HG03457 (cell line): Measurements from ENCODE around the gene MAS1L.
"Not testable (repeated sequence)": the region's sequence is repeated elsewhere in the genome, so short reads cannot be mapped to it uniquely, and the experiment has no call there.

Experiments used
- ATAC-seq: cut with Tn5 transposase; IDR thresholded peaks from one replicate; pipeline ENCODE4 v1.9.1; 2021; ENCODE audit warnings: moderate number of reproducible peaks; ENCODE audit not compliant: unreplicated experiment

Gene MAS1L

GRCh38 chr6:29486577-29486976, 1.2 kb downstream of the MAS1L start:
- no peak for ATAC-seq

GRCh38 chr6:29483735-29484134, 4.0 kb downstream of the MAS1L start:
- ATAC-seq: no peak

- no peak for ATAC-seq
Measured at GRCh38 chr6:29483186-29483585, 4.6 kb downstream of the MAS1L start.

GRCh38 chr6:29479560-29479959, 8.2 kb downstream of the MAS1L start:
- ATAC-seq: no peak

GRCh38 chr6:29478740-29479139, 9.0 kb downstream of the MAS1L start:
- ATAC-seq: no peak

- ATAC-seq: no peak
Measured at GRCh38 chr6:29477923-29478450, 9.8 kb downstream of the MAS1L start.

- ATAC-seq: no peak
Measured at GRCh38 chr6:29474996-29475395, 12.8 kb downstream of the MAS1L start.

GRCh38 chr6:29466241-29466640, 21.5 kb downstream of the MAS1L start:
- ATAC-seq: no peak

- ATAC-seq: no peak
Measured at GRCh38 chr6:29465801-29466200, 22.0 kb downstream of the MAS1L start.

GRCh38 chr6:29465279-29465678, 22.5 kb downstream of the MAS1L start:
- no peak for ATAC-seq

- ATAC-seq: no peak
Measured at GRCh38 chr6:29462022-29462421, 25.7 kb downstream of the MAS1L start.

- ATAC-seq: no peak
Measured at GRCh38 chr6:29461021-29461814, 26.5 kb downstream of the MAS1L start.

- ATAC-seq: no peak
Measured at GRCh38 chr6:29456971-29457370, 30.8 kb downstream of the MAS1L start, which contains the start of the genes OR11A1 and OR2H1. Gene OR11A1, minus strand, starts transcription at chr6:29457071. Its CDS starts 29,430 bp downstream, at chr6:29427641. Gene OR2H1, plus strand, starts transcription at chr6:29457155. Its CDS starts 4,615 bp downstream, at chr6:29461770.

- ATAC-seq: no peak
Measured at GRCh38 chr6:29451471-29452193, 36.1 kb downstream of the MAS1L start.

- no peak for ATAC-seq
Measured at GRCh38 chr6:29447670-29448069, 40.1 kb downstream of the MAS1L start.

- ATAC-seq: not testable (repeated sequence)
Measured at GRCh38 chr6:29444031-29444430, 43.7 kb downstream of the MAS1L start.

- no peak for ATAC-seq
Measured at GRCh38 chr6:29442719-29443118, 45.0 kb downstream of the MAS1L start.

- ATAC-seq: no peak
Measured at GRCh38 chr6:29439006-29439405, 48.8 kb downstream of the MAS1L start, which contains the start of gene OR10C1. Gene OR10C1, plus strand, starts transcription at chr6:29439306. Its CDS starts 710 bp downstream, at chr6:29440016.

GRCh38 chr6:29436730-29437129, 51.0 kb downstream of the MAS1L start:
- not testable (repeated sequence) for ATAC-seq
